GM19035 (cell line): ENCODE data around the gene GLA.

Experiments
- ATAC-seq: cut with Tn5 transposase; IDR thresholded peaks from one replicate; pipeline ENCODE4 v1.9.1; 2021; ENCODE audit not compliant: unreplicated experiment

Gene GLA

GRCh38 chrX:101359966-101360365 lies 47.8 kb downstream of the GLA start:
- ATAC-seq = no peak

GRCh38 chrX:101357166-101357795 lies 50.4 kb downstream of the GLA start:
- ATAC-seq = no peak

- no peak for ATAC-seq
Observed at GRCh38 chrX:101349193-101349562, 58.5 kb downstream of the GLA start.

GRCh38 chrX:101348452-101349192 lies 59.1 kb downstream of the GLA start, which contains the start of gene TIMM8A:
Gene TIMM8A, minus strand, starts transcription at chrX:101348742. Its CDS starts 78 bp downstream, at chrX:101348664.
- ATAC-seq = peak; percentile 99

- peak; percentile 19 for ATAC-seq
Observed at GRCh38 chrX:101347859-101348451, 59.8 kb downstream of the GLA start.
